ENCODE measurements around the gene TMEM184C.

- no peak for TF ChIP-seq CTCF (IDR thresholded peaks at IDR 0.05 in 8 of 11, conservative IDR thresholded peaks at IDR 0.05 in 3 of 11)
- TF ChIP-seq POLR2A (IDR thresholded peaks at IDR 0.05) = no peak
- no peak for TF ChIP-seq POLR2AphosphoS5 (IDR thresholded peaks at IDR 0.05)
Measured at GRCh38 chr4:147640331-147640730, 23.1 kb downstream of the TMEM184C start.
